H9 (cell line): Measurements from ENCODE around the gene LAGE3. TPM values are rescaled to one million over a fixed set of nuclear protein-coding genes. Genes with fewer than 3 reads are reported as not detected.

Experiments
- DNase-seq: peaks from one replicate; pipeline ENCODE4 v3.0.0-alpha.2; 2017
- H2AFZ ChIP-seq: one replicate; pipeline ENCODE4 v1.6.1; 2013; ENCODE audit warnings: mild to moderate bottlenecking, low read length, control low read depth, moderate library complexity
- H2AK5ac ChIP-seq: 2 replicates; pipeline ENCODE4 v1.6.1; 2013; ENCODE audit warnings: low read length, control low read depth, mixed read lengths; ENCODE audit not compliant: insufficient read length
- H2BK120ac ChIP-seq: one replicate; pipeline ENCODE4 v1.6.1; 2013; ENCODE audit warnings: low read depth, mild to moderate bottlenecking, low read length, control low read depth, inconsistent platforms; ENCODE audit not compliant: poor library complexity, severe bottlenecking
- H2BK12ac ChIP-seq: 2 replicates; pipeline ENCODE4 v1.6.1; 2013; ENCODE audit warnings: low read length, control low read depth, mixed read lengths, low read depth; ENCODE audit not compliant: insufficient read length
- H2BK15ac ChIP-seq: 2 replicates; pipeline ENCODE4 v1.6.1; 2013; ENCODE audit warnings: low read depth, low read length, control low read depth
- H2BK20ac ChIP-seq: one replicate; pipeline ENCODE4 v1.6.1; 2013; ENCODE audit warnings: low read depth, mild to moderate bottlenecking, low read length, control low read depth, inconsistent platforms; ENCODE audit not compliant: poor library complexity, severe bottlenecking
- H2BK5ac ChIP-seq: 2 replicates; pipeline ENCODE4 v1.6.1; 2013; ENCODE audit warnings: low read length, control low read depth, mixed read lengths; ENCODE audit not compliant: insufficient read length
- H3K14ac ChIP-seq: 2 replicates; pipeline ENCODE4 v1.6.1; 2013; ENCODE audit warnings: low read length, control low read depth; ENCODE audit not compliant: insufficient read depth
- H3K18ac ChIP-seq: 2 replicates; pipeline ENCODE4 v1.6.1; 2013; ENCODE audit warnings: low read depth, mild to moderate bottlenecking, mixed read lengths, low read length, control low read depth; ENCODE audit not compliant: insufficient read length
- H3K23ac ChIP-seq: 2 replicates; pipeline ENCODE4 v1.6.1; 2013; ENCODE audit warnings: low read length, control low read depth, mixed read lengths, low read depth; ENCODE audit not compliant: insufficient read length
- H3K23me2 ChIP-seq: 2 replicates; pipeline ENCODE4 v1.6.1; 2013; ENCODE audit warnings: low read depth, mild to moderate bottlenecking, mixed read lengths, low read length, control low read depth; ENCODE audit not compliant: insufficient read length, poor library complexity, severe bottlenecking
- H3K27ac ChIP-seq: 2 replicates; pipeline ENCODE4 v1.5.1; 2013; ENCODE audit warnings: low read length, control low read depth, mixed read lengths, low read depth; ENCODE audit not compliant: insufficient read length
- H3K27me3 ChIP-seq: 2 replicates; pipeline ENCODE4 v1.6.1; 2013; ENCODE audit warnings: low read length, control low read depth, inconsistent platforms; ENCODE audit not compliant: insufficient read depth
- H3K4ac ChIP-seq: 2 replicates; pipeline ENCODE4 v1.6.1; 2013; ENCODE audit warnings: low read depth, mild to moderate bottlenecking, control low read depth, inconsistent platforms, low read length, moderate library complexity
- H3K4me1 ChIP-seq: 2 replicates; pipeline ENCODE4 v1.6.1; 2013; ENCODE audit warnings: low read length, control low read depth, inconsistent platforms; ENCODE audit not compliant: insufficient read depth
- H3K4me2 ChIP-seq: 2 replicates; pipeline ENCODE4 v1.6.1; 2013; ENCODE audit warnings: low read length, control low read depth, mixed read lengths; ENCODE audit not compliant: insufficient read length, insufficient read depth
- H3K56ac ChIP-seq: 2 replicates; pipeline ENCODE4 v1.6.1; 2013; ENCODE audit warnings: low read depth, mild to moderate bottlenecking, mixed read lengths, low read length, control low read depth; ENCODE audit not compliant: insufficient read length
- H3K79me1 ChIP-seq: 2 replicates; pipeline ENCODE4 v1.6.1; 2013; ENCODE audit warnings: low read depth, mild to moderate bottlenecking, moderate library complexity, low read length, control low read depth, inconsistent platforms; ENCODE audit not compliant: insufficient read depth, poor library complexity, severe bottlenecking
- H3K79me2 ChIP-seq: 2 replicates; pipeline ENCODE4 v1.6.1; 2013; ENCODE audit warnings: low read length, control low read depth, inconsistent platforms; ENCODE audit not compliant: insufficient read depth
- H3K9ac ChIP-seq: 2 replicates; pipeline ENCODE4 v1.6.1; 2013; ENCODE audit warnings: low read length, control low read depth, mixed read lengths; ENCODE audit not compliant: insufficient read length; ENCODE audit errors: extremely low read depth
- H3K9me3 ChIP-seq: one replicate; pipeline ENCODE4 v1.6.1; 2013; ENCODE audit warnings: low read depth, low read length, inconsistent platforms; ENCODE audit not compliant: control insufficient read depth
- H3T11ph ChIP-seq: one replicate; pipeline ENCODE4 v1.6.1; 2013; ENCODE audit warnings: mild to moderate bottlenecking, low read length, control low read depth, inconsistent platforms
- H4K20me1 ChIP-seq: one replicate; pipeline ENCODE4 v1.6.1; 2013; ENCODE audit not compliant: control insufficient read depth, insufficient read length, insufficient read depth
- H4K5ac ChIP-seq: 2 replicates; pipeline ENCODE4 v1.6.1; 2013; ENCODE audit warnings: low read depth, mild to moderate bottlenecking, mixed read lengths, low read length, control low read depth; ENCODE audit not compliant: insufficient read length
- H4K8ac ChIP-seq: replicated peaks from 2 replicates; pipeline ENCODE4 v1.6.1; 2013; ENCODE audit warnings: low read length, control low read depth, mixed read lengths, low read depth; ENCODE audit not compliant: insufficient read length
- H4K91ac ChIP-seq: 2 replicates; pipeline ENCODE4 v1.6.1; 2013; ENCODE audit warnings: low read depth, mild to moderate bottlenecking, moderate library complexity, mixed read lengths, low read length, control low read depth; ENCODE audit not compliant: insufficient read length
- H3K27ac Mint-ChIP-seq, 3 experiments: 2 replicates in 2 of 3; 3 replicates in 1 of 3; pipeline ENCODE4 v1.8.0; 2020 to 2021; ENCODE audit warnings: mixed read lengths in 3 of 3, mild to moderate bottlenecking in 1 of 3, moderate library complexity in 1 of 3
- H3K27me3 Mint-ChIP-seq: 2 replicates; pipeline ENCODE4 v1.8.0; 2021; ENCODE audit warnings: low read depth, mild to moderate bottlenecking, moderate library complexity, mixed read lengths
- H3K36me3 Mint-ChIP-seq, 3 experiments: 2 replicates in 2 of 3; 3 replicates in 1 of 3; pipeline ENCODE4 v1.8.0; 2020 to 2021; ENCODE audit warnings: low read depth in 3 of 3, mixed read lengths in 3 of 3; ENCODE audit not compliant: insufficient read depth in 1 of 3
- H3K4me1 Mint-ChIP-seq, 2 experiments: 2 replicates each; pipeline ENCODE4 v1.8.0; 2020; ENCODE audit warnings: mixed read lengths in 2 of 2
- H3K4me3 Mint-ChIP-seq, 2 experiments: 2 replicates in 1 of 2; 3 replicates in 1 of 2; pipeline ENCODE4 v1.8.0; 2020 to 2021; ENCODE audit warnings: mild to moderate bottlenecking in 2 of 2, mixed read lengths in 2 of 2, moderate library complexity in 1 of 2
- H3K9me3 Mint-ChIP-seq, 2 experiments: 2 replicates in 1 of 2; 3 replicates in 1 of 2; pipeline ENCODE4 v1.8.0; 2020; ENCODE audit warnings: mild to moderate bottlenecking in 2 of 2, mixed read lengths in 2 of 2, moderate library complexity in 1 of 2
- WGBS: extraction: QIAGEN DNeasy Blood & Tissue Kit; methylation state at CpG from one replicate; pipeline ENCODE4 v1.1.7; 2013; ENCODE audit warnings: missing lambda C conversion rate, low lambda C conversion rate, mixed read lengths; ENCODE audit not compliant: insufficient read length; ENCODE audit errors: extremely low coverage; 5-methylcytosine and 5-hydroxymethylcytosine counted together
- total RNA-seq: library from RNA; stranded (reverse); gene quantifications from 2 replicates; pipeline ENCODE4 v1.2.1, GENCODE V29; 2021
- TF ChIP-seq, protein P1 (sequence below): fragments of 200-600 bp; sonication (generic); conservative IDR thresholded peaks from 3 replicates; pipeline ENCODE4 v1.8.0; 2021; ENCODE audit warnings: antibody characterized with exemption, mild to moderate bottlenecking

The LAGE3 gene
- total RNA-seq, 1 experiment from 2014 or later: 32.5 TPM

- H3K18ac ChIP-seq: no peak overlapping the region
- H3T11ph ChIP-seq: no peak overlapping the region
- H3K79me2 ChIP-seq: no peaks in the 10 kb centered on the region
- H2AK5ac ChIP-seq: no peak overlapping the region
- no peak overlapping the region for H3K56ac ChIP-seq
- H3K23me2 ChIP-seq: no peaks in the 10 kb centered on the region
- H4K20me1 ChIP-seq: no peaks in the 10 kb centered on the region
- H3K27ac Mint-ChIP-seq: no peak overlapping the region
- no peak overlapping the region for H2AFZ ChIP-seq
- H3K27ac ChIP-seq: no peak overlapping the region
- no peak overlapping the region for H3K14ac ChIP-seq
- peaks cover 3 to 28% (median 22%) of the 10 kb centered on the region in 3 experiments; a peak in 6 of 7 replicates for H3K36me3 Mint-ChIP-seq
- H2BK15ac ChIP-seq: no peak overlapping the region
- H4K8ac ChIP-seq: no peak overlapping the region
- H3K4me1 ChIP-seq: no peaks in the 10 kb centered on the region; the same call in 1 of the 2 replicates
- peak overlapping the region; percentile 62 to 75 for H3K4me3 Mint-ChIP-seq
- H3K79me1 ChIP-seq: no peaks in the 10 kb centered on the region
- TF ChIP-seq, protein P1, sequence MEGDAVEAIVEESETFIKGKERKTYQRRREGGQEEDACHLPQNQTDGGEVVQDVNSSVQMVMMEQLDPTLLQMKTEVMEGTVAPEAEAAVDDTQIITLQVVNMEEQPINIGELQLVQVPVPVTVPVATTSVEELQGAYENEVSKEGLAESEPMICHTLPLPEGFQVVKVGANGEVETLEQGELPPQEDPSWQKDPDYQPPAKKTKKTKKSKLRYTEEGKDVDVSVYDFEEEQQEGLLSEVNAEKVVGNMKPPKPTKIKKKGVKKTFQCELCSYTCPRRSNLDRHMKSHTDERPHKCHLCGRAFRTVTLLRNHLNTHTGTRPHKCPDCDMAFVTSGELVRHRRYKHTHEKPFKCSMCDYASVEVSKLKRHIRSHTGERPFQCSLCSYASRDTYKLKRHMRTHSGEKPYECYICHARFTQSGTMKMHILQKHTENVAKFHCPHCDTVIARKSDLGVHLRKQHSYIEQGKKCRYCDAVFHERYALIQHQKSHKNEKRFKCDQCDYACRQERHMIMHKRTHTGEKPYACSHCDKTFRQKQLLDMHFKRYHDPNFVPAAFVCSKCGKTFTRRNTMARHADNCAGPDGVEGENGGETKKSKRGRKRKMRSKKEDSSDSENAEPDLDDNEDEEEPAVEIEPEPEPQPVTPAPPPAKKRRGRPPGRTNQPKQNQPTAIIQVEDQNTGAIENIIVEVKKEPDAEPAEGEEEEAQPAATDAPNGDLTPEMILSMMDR: no peak
- H3K4ac ChIP-seq: no peak overlapping the region
- no peak overlapping the region for H3K9ac ChIP-seq
- H3K23ac ChIP-seq: no peak overlapping the region
- WGBS: no CpG with 5 or more reads among the region's 35 CpGs
- H2BK20ac ChIP-seq: no peak overlapping the region
- no peak overlapping the region for H2BK120ac ChIP-seq
- peaks cover 69 to 78% of the 10 kb centered on the region in 2 experiments for H3K9me3 Mint-ChIP-seq
- H3K27me3 ChIP-seq: no peaks in the 10 kb centered on the region
- H2BK5ac ChIP-seq: no peak overlapping the region
- H2BK12ac ChIP-seq: no peak overlapping the region
- H3K4me1 Mint-ChIP-seq: peaks cover 6 to 15% of the 10 kb centered on the region in 2 experiments; a peak in 3 of 4 replicates
- peaks cover 53% of the 10 kb centered on the region for H3K9me3 ChIP-seq
- peaks cover 5% of the 10 kb centered on the region for H3K27me3 Mint-ChIP-seq
- H4K91ac ChIP-seq: no peak overlapping the region
- H4K5ac ChIP-seq: no peak overlapping the region
- no peak for DNase-seq
- peak overlapping the region; percentile 20 for H3K4me2 ChIP-seq
Observed at GRCh38 chrX:154485150-154486051, 6.3 kb upstream of the LAGE3 start.
